Measurements from ENCODE around the gene ADCY1.

ADCY1 gene

DNA sequence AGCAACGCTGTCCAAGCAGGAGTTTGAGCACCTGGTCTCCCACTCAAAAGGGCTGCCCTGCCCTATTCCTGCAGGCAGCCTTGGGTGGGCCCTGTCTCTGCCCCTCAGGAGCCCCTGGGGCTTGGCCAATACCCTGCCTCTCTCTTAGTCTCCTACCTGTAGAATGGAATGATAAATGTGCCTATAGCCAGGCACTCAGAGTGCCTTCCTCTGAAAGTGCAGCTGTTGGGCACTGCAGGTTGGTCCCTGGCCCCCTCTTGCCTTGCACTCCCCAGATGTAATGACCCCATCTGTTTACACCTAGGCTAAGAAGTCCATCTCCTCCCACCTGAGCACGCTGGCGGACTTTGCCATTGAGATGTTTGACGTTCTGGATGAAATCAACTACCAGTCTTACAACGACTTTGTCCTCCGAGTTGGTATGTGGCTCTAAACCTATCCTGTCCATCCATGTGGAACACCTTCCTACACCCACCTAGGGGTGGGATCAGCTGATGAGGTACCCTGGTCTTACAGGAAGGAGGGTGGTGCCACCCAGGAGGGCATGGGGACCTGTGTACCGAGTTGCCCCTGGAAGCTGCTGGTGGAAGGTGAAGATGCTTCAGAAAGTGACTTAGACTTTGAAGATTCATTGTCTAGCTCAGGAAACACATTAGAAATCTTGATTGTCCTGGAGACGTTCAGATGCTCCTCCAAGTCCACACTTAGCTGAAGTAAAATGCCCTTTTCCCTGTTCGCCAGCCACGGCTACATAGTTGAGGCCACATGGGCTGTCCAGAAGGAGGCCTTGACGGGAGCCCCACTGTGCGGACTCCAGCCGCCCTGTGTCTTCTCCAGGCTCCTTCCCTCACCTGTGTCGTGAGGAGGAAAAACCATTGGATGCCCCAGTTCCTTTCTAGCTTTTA lies 134.1 kb downstream of the ADCY1 start:
- DNase-seq (ENCODE audit: insufficient read length, low spot score) = no peak
- no peak for FAIRE-seq

DNA sequence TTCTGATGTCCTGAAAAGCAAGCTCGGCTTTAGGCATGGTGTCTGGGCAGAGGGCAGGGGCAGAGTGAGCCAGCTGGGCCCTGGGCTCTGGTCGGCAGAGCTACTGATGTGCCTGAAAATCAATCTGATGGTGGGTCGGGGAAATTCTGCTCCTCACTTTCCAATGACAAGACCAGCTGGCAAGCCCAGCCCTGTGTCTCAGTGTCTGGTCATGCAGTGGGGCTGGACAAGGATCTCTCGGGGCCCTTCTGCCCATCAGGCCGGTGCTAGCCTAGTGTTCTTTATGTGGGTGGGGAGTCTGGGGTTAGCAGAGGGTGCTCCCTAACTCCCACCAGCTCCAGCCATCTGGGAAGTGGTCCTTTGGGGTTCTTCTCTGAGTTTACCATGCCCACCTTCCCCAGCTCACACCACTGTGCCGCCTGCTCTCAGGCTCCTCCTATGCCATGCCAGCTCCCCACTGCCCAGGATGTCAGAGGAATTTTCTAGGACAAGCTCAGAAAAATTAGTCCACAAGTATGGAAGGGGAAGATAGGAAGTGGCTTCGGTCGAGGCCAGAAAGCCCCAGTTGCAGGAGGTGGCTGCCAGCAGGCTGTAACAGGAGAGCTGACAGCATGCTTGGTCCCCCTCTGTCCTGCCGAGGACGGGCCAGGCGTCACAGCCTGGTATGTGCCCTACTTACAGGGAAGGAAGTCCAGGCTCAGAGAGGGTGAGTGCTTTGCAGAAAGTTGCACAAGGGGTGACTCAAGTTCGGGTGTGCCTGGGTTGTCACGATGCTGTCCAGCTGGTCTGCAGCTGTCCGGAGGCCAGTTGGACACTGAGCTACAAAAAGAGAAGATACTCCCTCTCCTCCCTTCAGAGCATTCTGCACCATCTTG lies 135.2 kb downstream of the ADCY1 start:
- no peak for DNase-seq (ENCODE audit: insufficient read length, low spot score)
- no peak for FAIRE-seq

DNA sequence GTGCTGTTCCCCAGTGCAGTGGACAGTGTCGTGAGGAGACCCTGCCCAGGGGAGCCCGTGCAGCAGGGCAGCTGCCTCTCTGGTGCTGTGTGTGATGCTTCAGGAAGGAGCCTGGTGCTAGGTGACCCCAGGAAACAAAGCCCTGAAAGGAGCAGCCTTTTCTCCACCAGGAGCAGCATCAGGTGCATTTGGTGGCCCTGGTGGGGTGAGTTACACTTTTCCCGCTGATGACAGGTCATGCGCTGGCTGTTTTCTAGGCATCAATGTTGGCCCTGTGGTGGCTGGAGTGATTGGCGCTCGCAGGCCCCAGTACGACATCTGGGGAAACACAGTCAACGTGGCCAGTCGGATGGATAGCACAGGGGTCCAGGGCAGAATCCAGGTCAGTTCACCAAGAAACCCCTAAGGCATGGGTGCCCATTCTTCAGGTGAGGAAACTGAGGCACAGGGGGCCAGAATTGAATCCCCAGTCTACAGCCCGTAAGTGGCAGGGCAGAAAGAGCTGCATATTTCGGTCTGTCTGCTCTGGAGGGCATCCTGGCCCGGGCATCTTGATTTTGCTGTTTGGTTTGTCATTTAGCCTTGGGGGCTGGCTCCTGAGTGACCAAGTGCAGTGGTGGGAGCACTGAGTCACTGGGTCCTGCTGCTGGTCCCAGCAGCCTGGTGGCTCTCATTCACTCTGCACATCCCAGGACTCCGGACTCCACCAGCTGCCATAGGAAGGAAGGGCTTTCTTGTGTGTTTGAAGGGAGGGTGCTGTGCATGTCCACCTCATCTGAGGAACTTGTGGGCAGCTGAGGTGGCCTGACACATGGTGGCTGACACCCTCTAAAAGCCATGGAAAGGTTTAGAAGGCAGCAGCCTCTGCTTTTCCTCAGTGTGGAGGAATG lies 136.3 kb downstream of the ADCY1 start:
- DNase-seq (ENCODE audit: insufficient read length, low spot score) = no peak
- no peak for FAIRE-seq

DNA sequence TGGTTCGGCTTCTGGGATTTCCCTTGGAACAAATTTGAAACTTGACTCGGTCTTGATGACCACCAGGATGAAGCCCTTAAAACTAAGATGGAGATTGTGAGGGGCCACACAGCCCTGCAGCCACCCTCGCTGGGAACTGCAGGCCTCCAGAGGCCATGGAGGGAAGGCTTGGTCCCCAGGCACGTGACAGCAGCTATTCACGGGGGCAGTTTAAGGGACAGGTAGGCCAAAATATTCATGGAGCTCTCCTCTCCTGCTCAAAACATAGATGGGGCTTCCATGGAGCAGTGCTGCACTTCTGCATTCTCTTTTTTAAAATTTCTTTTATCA lies 137.0 kb downstream of the ADCY1 start:
- DNase-seq (ENCODE audit: insufficient read length, low spot score) (no peak), FAIRE-seq (no peak)

DNA sequence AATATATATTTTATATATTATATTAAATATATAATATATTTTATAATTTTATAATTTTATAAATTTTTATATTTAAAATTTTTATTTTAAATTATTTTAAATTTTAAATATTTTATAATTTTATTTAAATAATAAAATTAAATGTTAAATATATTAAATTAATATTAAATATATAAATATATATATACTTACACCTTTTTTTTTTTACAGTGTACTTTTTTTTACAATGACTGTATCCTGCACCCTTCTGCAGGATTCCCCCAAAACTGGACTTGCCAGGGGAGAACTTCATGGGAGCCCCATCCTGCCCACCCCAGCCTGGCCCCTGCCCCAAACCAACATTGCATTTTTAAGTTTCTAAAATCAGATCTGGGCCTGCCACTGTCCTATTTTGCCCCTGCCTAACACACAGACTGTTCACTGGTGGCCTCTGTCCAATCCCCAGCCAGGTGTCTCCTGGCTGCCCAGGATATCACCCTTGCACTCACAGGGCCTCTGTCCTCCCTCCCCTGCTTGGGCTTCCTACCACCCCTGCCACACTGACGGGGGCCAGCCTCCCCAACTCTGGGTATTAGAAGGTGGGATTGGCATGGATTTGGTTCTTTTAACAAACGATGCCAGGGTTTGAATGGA lies 138.0 kb downstream of the ADCY1 start:
- DNase-seq (ENCODE audit: insufficient read length, low spot score) = no peak
- no peak for FAIRE-seq

DNA sequence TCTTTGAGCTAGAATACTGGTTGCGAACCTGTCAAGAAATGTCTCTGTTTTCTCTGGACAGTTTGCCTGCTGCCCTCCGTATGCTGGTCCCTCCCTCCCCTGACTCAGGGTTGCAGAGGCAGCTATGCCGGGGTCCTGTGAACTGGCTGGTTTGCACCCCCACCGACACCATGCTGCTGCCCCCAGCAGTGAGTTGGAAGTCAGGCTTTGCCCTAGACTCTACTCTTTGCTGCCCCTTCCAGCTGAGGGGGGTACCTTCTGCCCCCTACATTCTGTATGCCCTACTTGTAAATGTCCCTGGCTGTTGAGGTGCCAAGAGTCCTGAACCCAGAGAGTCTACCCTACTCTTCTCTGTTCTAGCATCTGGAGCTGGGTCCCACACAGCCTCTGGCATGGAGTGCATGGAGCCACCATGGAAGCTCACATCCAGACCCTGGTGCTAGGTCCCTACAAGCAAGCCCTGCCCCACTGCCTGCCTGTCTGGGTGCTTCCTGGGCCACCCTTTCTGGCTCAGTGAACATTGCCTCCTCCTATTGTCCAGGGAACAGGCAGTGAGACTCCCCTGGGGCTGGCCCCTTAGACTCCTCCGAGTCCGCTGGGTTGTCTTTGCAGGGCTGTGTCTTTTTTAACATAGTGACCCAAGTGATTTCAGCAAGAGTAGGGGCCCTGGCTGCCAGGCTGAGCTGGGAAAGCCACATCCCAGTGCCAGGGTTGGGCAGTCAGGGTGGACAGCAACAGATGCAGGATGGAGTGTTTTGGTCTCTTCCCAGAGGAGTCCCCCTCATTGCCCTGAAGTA lies 138.9 kb downstream of the ADCY1 start:
- FAIRE-seq (no peak), DNase-seq (ENCODE audit: insufficient read length, low spot score) (no peak)

DNA sequence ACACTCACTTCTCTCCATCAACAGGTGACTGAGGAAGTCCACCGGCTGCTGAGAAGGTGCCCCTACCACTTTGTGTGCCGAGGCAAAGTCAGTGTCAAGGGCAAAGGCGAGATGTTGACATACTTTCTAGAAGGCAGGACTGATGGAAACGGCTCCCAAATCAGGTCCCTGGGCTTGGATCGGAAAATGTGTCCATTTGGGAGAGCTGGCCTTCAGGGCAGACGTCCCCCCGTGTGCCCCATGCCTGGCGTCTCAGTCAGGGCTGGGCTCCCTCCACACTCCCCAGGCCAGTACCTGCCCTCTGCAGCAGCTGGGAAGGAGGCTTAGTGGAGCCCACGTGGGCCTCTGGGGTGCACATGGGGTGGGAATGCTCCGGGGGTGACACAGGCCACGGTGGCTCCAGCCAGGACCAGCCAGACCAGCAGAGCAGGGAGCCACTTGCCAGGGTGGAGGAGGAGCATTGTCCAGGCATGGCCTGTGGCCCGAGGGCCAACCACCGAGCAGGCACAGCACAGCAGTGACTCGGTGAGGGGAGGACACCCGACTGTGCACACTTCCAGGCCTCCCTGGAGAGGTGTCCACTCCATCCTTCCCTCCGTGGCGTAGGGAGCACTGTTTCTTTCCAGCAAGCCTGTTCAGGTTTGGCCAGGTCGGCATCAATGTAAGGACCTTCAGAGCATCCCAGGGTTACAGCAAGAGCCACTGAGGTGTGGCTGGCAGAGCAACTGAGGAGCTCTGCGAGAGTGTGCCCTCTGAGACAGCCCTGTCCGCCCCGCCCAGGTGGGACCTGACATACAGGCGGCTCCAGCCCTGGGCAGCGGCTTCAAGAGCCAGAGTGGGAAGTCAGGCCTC lies 139.7 kb downstream of the ADCY1 start:
- DNase-seq (ENCODE audit: insufficient read length, low spot score) (no peak), FAIRE-seq (no peak)

DNA sequence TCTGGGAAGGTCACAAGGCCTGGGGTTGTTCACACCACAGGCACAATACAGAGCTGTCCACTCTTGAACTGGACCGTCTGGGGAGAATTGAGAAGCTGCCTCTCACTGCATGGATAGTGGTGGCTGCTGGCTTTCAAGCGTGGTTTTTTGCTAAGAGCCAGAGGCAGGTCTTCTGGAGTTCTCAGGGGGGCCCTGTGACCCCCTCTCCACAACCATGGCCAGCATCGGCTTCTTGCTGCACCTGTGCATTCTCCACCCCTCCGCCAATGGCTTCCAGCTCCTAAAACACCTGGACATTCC lies 140.3 kb downstream of the ADCY1 start:
- FAIRE-seq (no peak), DNase-seq (ENCODE audit: insufficient read length, low spot score) (no peak)

DNA sequence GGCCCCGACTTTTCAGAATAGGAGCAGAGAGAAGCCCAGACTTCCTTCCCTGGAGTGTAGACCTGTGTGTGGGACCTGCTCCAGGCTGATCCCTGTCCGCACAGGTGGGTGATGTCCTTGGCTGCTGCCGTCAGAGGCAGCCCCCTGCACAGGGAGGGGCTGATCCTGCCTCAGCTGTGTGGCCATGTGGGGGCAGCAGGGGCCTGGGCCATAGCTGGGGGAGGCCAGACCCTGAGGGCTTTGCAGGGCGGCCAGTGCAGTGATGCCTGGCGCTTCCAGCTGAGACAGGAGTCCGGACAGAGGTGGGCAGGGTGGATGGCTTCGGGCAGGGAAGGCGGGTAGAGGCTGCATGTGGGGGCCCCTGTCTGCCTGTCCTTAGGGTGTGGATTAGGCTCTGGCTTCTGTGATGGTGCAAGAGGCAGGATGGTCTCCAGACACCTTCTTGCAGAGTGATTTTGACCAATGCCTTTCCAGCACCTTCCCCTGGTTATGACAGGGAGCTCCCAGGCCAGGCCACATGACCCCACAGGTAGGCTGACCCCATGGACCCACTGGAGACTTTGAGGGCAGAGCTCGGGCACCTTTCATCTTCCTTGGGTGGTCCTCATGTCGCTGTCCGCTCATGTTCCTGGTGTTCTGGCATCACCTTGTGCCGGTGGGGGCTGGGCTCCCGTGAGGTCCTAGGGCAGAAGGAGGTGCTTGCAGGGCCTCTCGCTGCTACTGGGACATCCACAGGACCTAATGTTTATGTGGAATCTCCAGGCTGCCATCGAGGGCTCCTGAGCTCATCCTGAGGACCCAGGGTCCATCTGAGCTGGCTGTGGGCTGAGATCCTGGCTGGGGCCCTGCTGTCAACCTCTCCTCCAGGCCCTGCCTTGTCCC lies 141.5 kb downstream of the ADCY1 start:
- FAIRE-seq (no peak), DNase-seq (ENCODE audit: insufficient read length, low spot score) (no peak)

DNA sequence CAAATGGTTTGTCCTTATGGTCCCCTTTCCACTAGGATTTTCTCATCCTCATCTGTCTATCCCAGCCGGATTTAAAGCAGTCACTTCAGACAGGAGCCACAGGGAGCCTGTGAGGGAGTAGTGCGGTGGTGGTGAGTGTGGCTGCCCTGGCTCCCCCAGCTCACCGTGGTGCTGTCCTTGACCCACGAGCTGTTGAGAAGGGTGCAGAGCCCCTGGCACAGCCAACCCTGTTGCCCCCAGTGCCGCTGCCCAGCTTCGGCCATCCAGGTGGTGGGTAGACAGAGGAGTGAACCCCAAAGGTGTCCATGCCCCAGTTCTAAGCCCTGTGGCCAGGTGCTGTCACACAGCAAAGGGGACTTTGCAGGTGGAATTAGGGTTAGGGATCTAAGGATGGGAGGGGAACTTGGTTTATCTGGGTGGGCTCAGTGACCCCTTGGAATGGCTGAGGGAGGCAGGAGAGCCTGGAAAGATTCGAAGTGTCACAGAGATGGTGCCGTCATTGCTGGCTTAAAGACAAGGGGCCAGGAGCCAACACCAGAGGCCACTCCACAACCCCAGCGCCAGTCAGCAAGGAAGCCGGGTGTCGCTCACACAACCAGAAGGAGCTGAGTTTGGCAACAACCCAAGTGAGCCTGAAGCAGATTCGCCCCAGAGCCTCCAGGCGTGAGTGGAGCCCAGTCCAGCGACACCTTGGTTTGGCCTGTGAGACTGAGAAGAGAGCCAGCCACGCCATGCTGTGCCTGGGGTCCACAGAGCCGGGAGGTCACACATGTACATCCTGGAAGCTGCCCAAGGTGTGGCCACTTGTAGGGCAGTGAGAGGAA lies 142.4 kb downstream of the ADCY1 start:
- no peak for DNase-seq (ENCODE audit: insufficient read length, low spot score)
- no peak for FAIRE-seq

DNA sequence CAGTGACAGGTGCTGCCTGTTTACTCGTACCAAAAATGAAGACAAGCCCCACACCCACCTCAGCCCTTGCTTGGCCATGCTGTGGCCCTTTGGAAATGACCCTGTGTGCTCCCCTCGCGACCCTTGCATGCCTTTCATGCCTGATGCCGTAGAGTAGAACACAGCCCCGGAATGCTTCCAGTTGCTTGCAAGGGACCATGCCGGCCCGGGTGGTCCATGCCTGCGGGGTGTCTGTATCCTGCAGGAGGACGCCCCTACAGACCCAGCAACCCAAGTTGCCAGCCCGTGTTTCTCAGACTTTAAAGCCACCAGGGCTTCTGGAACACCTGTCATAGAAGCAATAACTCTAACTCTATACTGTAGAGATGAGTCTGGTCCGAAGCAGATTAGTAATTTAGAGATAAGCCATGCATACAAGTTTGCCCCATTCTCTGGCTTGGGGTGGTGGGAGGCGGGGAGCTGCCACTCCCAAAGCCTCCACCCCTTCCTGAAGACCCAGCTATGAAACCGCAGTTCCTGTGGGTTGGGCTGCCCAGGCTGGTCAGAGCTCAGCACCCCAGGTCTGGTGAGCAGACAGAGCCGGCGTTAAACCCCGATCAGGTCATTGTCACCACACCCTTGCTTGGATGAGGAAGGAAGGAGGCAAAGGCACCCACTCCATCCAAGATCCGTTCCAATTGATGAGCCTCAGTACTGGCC lies 143.5 kb downstream of the ADCY1 start:
- DNase-seq (ENCODE audit: insufficient read length, low spot score) (no peak), FAIRE-seq (no peak)

DNA sequence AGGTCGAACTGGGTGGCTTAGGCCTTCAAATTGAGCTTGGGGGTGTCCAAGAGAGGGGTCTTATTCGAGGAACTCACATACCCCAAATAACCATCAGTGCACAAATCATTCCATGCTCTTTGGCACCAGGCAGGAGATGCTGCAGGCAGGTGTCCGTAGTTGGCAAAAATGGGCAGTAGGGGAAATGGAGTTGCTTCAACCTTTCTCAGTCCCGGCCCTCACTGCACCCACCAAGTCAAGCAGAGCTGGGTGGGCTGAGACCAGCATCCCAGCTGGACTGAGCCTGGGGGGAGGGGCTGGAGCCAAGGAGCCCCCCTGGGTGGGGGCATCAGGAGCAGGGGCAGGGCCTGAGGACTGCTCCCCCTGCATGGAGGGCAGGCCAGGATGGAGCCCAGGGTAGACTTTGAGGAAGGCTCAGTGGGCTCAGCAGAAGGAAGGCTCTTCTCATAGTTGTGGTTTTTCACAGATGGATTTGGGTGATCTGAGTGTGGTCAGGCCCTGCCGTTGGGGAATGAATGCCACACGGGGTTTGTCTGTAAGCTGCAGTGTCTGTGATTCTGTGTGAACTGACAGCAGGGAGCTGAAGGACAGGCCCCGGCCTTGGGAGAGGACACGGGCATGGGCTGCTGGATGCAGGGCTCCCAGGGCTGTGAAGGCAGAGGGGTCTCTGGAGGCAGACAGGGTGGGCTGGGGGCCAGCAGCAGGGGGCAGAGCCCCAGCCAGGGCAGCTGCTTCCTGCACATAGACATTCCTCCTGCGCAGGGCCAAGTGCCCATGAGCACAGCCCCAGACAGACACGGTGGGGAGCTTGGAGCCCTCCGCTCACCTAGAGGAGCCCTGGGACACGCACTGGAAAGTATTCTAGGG lies 144.5 kb downstream of the ADCY1 start:
- no peak for DNase-seq (ENCODE audit: insufficient read length, low spot score)
- no peak for FAIRE-seq

DNA sequence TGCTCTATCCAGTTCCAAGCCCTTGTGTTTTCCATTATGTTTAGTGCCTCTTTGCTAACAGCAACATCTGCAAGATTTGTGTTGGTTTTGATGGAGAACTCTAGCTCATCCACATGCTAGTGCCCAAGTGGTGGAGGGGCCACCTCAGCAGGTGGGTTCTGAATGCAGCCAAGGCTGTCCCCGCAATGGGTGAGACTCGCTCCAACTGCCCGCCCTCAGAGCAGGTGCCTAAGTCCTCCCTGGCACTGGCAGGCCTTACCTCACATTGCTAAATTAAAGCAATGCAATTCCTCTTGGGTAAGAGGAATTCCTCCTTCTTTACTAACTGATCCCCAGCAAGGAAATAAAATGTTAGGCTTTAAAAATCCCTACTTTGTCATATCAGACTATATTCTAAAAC lies 146.8 kb downstream of the ADCY1 start:
- FAIRE-seq = no peak

DNA sequence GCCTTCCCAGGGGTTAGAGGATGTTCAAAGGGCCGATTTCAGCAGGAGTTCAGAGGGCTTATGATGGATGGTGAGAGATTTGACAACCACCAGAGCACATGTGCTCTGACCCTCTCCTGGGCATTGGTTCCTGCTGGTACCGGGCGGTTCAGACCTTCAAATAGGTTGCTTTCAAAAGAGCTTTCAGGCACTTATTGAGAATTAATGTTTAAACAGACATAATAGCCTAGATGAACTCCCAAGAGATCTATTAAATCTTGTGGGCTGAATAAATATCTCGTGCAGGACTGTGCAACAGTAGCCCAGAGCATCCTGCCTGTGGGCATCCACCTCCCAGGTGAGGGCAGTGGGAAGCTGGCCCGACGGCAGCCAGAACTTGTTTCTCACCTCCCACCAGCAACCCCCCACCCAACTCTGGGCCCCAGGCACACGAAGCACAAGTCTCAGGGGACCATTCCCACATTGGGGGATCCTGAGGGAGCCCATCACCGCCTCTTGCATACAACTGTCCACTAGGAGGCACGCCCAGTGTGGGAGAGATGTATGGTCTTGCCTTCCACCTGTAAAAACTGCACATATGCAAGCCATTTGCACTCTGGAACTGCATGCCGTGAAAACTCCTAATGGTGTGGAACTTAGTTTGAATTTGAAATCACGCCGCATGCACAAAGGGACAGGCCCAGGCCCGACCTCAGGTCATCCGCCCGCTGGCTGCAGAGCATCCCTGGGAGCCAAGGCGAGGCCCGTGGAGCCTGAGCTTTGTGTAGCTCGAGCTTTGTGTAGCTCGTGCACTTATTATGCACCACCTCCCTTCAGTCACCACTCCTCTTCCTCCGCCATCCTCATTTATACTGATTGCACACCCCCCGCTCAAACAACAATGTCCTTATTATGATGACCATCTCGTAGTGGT lies 147.8 kb downstream of the ADCY1 start:
- no peak for FAIRE-seq
- DNase-seq (ENCODE audit: insufficient read length, low spot score) = no peak

More for the DNA sequence above, 146.8 kb downstream of the ADCY1 start:
- no peak for DNase-seq (ENCODE audit: insufficient read length, low spot score)

Data from HTR-8/SVneo (cell line).